Heart left ventricle (tissue), 16 donors: ENCODE data around the gene PBLD. TPM values are rescaled to one million over a fixed set of nuclear protein-coding genes. Genes with fewer than 3 reads are reported as not detected.

Experiments
- ATAC-seq, 4 donors: fragments of 200-7000 bp; cut with Tn5 transposase; one replicate each; pipeline ENCODE4 v1.9.1; 2020 to 2022; ENCODE audit warnings: moderate library complexity in 4 of 4, mild to moderate bottlenecking in 3 of 4, moderate number of reproducible peaks in 1 of 4
- DNase-seq, 5 donors: peaks; one replicate each; pipeline ENCODE4 v3.0.0-alpha.2; 2020
- H3K27ac ChIP-seq, 12 donors: fragments of 200-600 bp; sonication (generic) in 4 of 12; one replicate each; pipeline versions ENCODE4 v1.5.0 to v1.8.0; 2016 to 2022; ENCODE audit warnings: mild to moderate bottlenecking in 2 of 12
- H3K27me3 ChIP-seq, 9 donors: fragments of 200-600 bp; sonication (generic) in 2 of 9; one replicate each; pipeline versions ENCODE4 v1.5.1 to v1.8.0; 2016 to 2022; ENCODE audit warnings: mild to moderate bottlenecking in 3 of 9
- H3K36me3 ChIP-seq, 9 donors: fragments of 200-600 bp; sonication (generic) in 2 of 9; one replicate each; pipeline versions ENCODE4 v1.5.0 to v1.8.0; 2018 to 2022; ENCODE audit warnings: mild to moderate bottlenecking in 2 of 9
- H3K4me1 ChIP-seq, 12 donors: fragments of 200-600 bp; sonication (generic) in 4 of 12; one replicate each; pipeline versions ENCODE4 v1.5.0 to v1.8.0; 2016 to 2022; ENCODE audit warnings: mild to moderate bottlenecking in 3 of 12
- H3K4me3 ChIP-seq, 12 donors: fragments of 200-600 bp; sonication (generic) in 4 of 12; one replicate each; pipeline versions ENCODE4 v1.5.0 to v1.8.0; 2017 to 2022; ENCODE audit warnings: mild to moderate bottlenecking in 9 of 12, moderate library complexity in 4 of 12
- H3K9me3 ChIP-seq, 12 donors: fragments of 200-600 bp; sonication (generic) in 4 of 12; one replicate each; pipeline versions ENCODE4 v1.5.0 to v1.8.0; 2016 to 2022; ENCODE audit warnings: mild to moderate bottlenecking in 1 of 12
- CTCF ChIP-seq, 12 donors: fragments of 200-600 bp; sonication (generic) in 4 of 12; IDR thresholded peaks; one replicate each; pipeline versions ENCODE4 v1.5.0 to v1.8.0; 2018 to 2022; ENCODE audit warnings: antibody characterized with exemption in 12 of 12, mild to moderate bottlenecking in 5 of 12
- POLR2A ChIP-seq, 2 donors: fragments of 450-650 bp; IDR thresholded peaks; one replicate each; pipeline ENCODE4 v1.6.1; 2017; ENCODE audit warnings: antibody characterized with exemption in 2 of 2, mild to moderate bottlenecking in 2 of 2, moderate library complexity in 2 of 2
- WGBS, 4 donors: extraction: QIAGEN DNeasy Blood & Tissue Kit in 2 of 4; methylation state at CpG; one replicate each; pipeline versions ENCODE4 v1.1.5 to v1.1.7; 2013 to 2018; 5-methylcytosine and 5-hydroxymethylcytosine counted together
- intact Hi-C, 10 donors: fragments of 100-400 bp; cut with DNase I; formaldehyde crosslinking; loops; one replicate each; pipeline versions ENCODE4 v1.11.1 to v1.14.2; 2022
- polyA plus RNA-seq, 2 donors: library from polyadenylated mRNA; stranded (reverse); fragments of 200-250 nt; gene quantifications; one replicate each; pipeline ENCODE4 v1.2.3, GENCODE V29; 2013
- total RNA-seq, 9 donors: library from RNA; depleted of rRNA in 2 of 9; stranded (reverse); fragments of >200 nt in 2 of 9; fragmentation: NEBNext Ultra II Directional in 3 of 9; extraction: Animal tissue kit (Norgen Biotek cat#: 25700) in 3 of 9; gene quantifications; one replicate each; pipeline versions ENCODE4 v1.1.0 to v1.2.4, GENCODE V29; 2016 to 2023
- donor health status: ischemic (EF 13 %, LVEDD 7.1; RV severe dilation, severe dysfunction).
- donor health status: healthy with polysubstance abuse.
- donor health status: DM: no; HTN: yes; CAD: no.
- donor health status: DM: no; HTN: no; CAD: no.
- donor health status: ischemic (EF 25% LVEDD 6.9; RV normal size, moderate dysfunction).
- donor health status: ischemic (EF 25% LVEDD 5.7; RV mildly dilated, moderate dysfunction).
- donor health status: healthy.
- donor health status: DM: yes; HTN: yes; CAD: no.
- donor health status: ischemic (EF 35%, LVEDD 5.7; RV mildly dilated, moderate dysfunction).
- donor health status: nonischemic (EF 11% LVEDD 7.7; RV severe dilation, severe dysfunction).
- donor health status: DM: yes; HTN: yes; CAD: no.
- donor health status: PGD.
- donor health status: ischemic (EF 29% LVEDD 5.4; RV normal size, mild dysfunction).
- donor health status: nonischemic (EF 23%, LVEDD 6.1; RV moderate dilation, normal function).

PBLD gene
- total and polyA plus RNA-seq, 11 donors = 1.4 to 9.4 (median 5.7) TPM

- no peak overlapping the region for H3K27ac ChIP-seq
- no peak for ATAC-seq
- intact Hi-C loops = no loop called here
- H3K9me3 ChIP-seq = no peaks in the 10 kb centered on the region
- DNase-seq = no peak
- 59 to 91% (median 83%) methylated on average over 2 of the region's 2 CpGs for WGBS, 4 donors
- H3K4me1 ChIP-seq = no peaks in the 10 kb centered on the region
- H3K4me3 ChIP-seq = no peak overlapping the region
- TF ChIP-seq POLR2A (IDR thresholded peaks at IDR 0.05) (no peak), CTCF (IDR thresholded peaks at IDR 0.05) (no peak)
- H3K36me3 ChIP-seq = no peaks in the 10 kb centered on the region
- H3K27me3 ChIP-seq = no peaks in the 10 kb centered on the region
These were observed 90.7 kb downstream of the PBLD start for GRCh38 chr10:68242051-68242450.

- TF ChIP-seq POLR2A (IDR thresholded peaks at IDR 0.05) = no peak
- DNase-seq (no peak), ATAC-seq (no peak)
- Histone ChIP-seq H3K9me3 (no peaks in the 10 kb centered on the region), H3K27me3 (no peaks in the 10 kb centered on the region), H3K4me1 (no peaks in the 10 kb centered on the region), H3K36me3 (no peaks in the 10 kb centered on the region), H3K4me3 (no peak overlapping the region), H3K27ac (no peak overlapping the region)
- intact Hi-C loops = no loop called here
- 50 to 71% (median 60%) methylated on average over 5 of the region's 5 CpGs for WGBS, 4 donors
These were observed 93.1 kb downstream of the PBLD start for GRCh38 chr10:68239596-68240150.

- ATAC-seq = no peak
- 91 to 96% (median 93%) methylated on average over 5 of the region's 5 CpGs for WGBS, 4 donors
These were observed 93.7 kb downstream of the PBLD start for GRCh38 chr10:68239069-68239468.

GRCh38 chr10:68238371-68238770 is 94.4 kb downstream of the PBLD start:
- Histone ChIP-seq H3K27ac (no peak overlapping the region), H3K36me3 (no peaks in the 10 kb centered on the region), H3K27me3 (peaks cover 0 to under 1% (median 0%) of the 10 kb centered on the region in 9 donors), H3K9me3 (no peaks in the 10 kb centered on the region), H3K4me3 (no peak overlapping the region), H3K4me1 (no peaks in the 10 kb centered on the region)
- 89 to 92% (median 89%) methylated on average over 6 of the region's 6 CpGs for WGBS, 4 donors
- intact Hi-C loops = no loop called here
- TF ChIP-seq POLR2A (IDR thresholded peaks at IDR 0.05) (no peak), CTCF (IDR thresholded peaks at IDR 0.05) (no peak)
- DNase-seq = no peak
- no peak for ATAC-seq

More at GRCh38 chr10:68239069-68239468, 93.7 kb downstream of the PBLD start:
- Histone ChIP-seq H3K36me3 (no peaks in the 10 kb centered on the region), H3K9me3 (no peaks in the 10 kb centered on the region), H3K27ac (no peak overlapping the region), H3K4me3 (no peak overlapping the region), H3K4me1 (no peaks in the 10 kb centered on the region), H3K27me3 (no peaks in the 10 kb centered on the region)
- no peak for TF ChIP-seq POLR2A (IDR thresholded peaks at IDR 0.05)
- no peak for TF ChIP-seq CTCF (IDR thresholded peaks at IDR 0.05)
- no peak for DNase-seq
- intact Hi-C loops = no loop called here

DNA sequence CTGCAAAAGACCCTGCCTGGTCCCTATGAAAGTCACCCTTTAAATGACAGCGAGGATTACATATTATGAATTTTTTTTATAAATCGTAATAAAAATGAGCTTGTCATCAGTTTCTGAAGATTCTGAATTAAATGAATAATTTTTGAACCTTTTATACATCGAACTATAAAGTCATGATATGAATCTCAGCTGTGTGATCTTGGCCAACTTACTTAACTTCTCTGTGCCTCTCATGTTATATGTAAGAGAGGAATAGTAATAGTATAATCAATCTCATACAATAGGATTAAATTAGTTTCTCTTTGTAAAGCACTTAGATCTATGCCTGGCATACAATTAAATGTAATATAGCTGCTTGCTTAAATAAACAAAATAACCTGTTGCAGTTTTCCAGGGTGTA is 95.6 kb downstream of the PBLD start:
- intact Hi-C loops = no loop called here
- 86 to 91% (median 88%) methylated on average over 3 of the region's 3 CpGs for WGBS, 4 donors
- TF ChIP-seq POLR2A (IDR thresholded peaks at IDR 0.05) = no peak
- no peak for TF ChIP-seq CTCF (IDR thresholded peaks at IDR 0.05)
- DNase-seq (no peak), ATAC-seq (no peak)
- Histone ChIP-seq H3K27ac (no peak overlapping the region), H3K4me3 (no peak overlapping the region), H3K27me3 (peaks cover 0 to 2% (median 0%) of the 10 kb centered on the region in 9 donors), H3K9me3 (no peaks in the 10 kb centered on the region), H3K4me1 (no peaks in the 10 kb centered on the region), H3K36me3 (no peaks in the 10 kb centered on the region)
